Activated T-cell treated with anti-CD3 and anti-CD28 coated beads, Interleukin-2, amount 50 U/mL, for 4 hours (primary cell): Measurements from ENCODE around the gene OR6M1. TPM values are rescaled to one million over a fixed set of nuclear protein-coding genes. Genes with fewer than 3 reads are reported as not detected.

ENCODE experiments used
- ATAC-seq, 2 donors: fragments of 200-7000 bp; cut with Tn5 transposase; one replicate each; pipeline ENCODE4 v1.10.0; 2021
- DNase-seq: peaks from one replicate; pipeline ENCODE4 v3.0.0-alpha.2; 2020
- H3K27me3 Mint-ChIP-seq: one replicate; pipeline ENCODE4 v1.8.0; 2021; ENCODE audit warnings: low read depth, mixed read lengths
- H3K36me3 Mint-ChIP-seq: one replicate; pipeline ENCODE4 v1.8.0; 2022; ENCODE audit warnings: mixed read lengths; ENCODE audit not compliant: insufficient read depth
- H3K4me1 Mint-ChIP-seq: one replicate; pipeline ENCODE4 v1.8.0; 2021; ENCODE audit warnings: low read depth, mixed read lengths
- H3K4me3 Mint-ChIP-seq: one replicate; pipeline ENCODE4 v1.8.0; 2021; ENCODE audit warnings: mild to moderate bottlenecking, moderate library complexity, mixed read lengths
- H3K9me3 Mint-ChIP-seq: one replicate; pipeline ENCODE4 v1.8.0; 2021; ENCODE audit warnings: mixed read lengths
- total RNA-seq, 3 donors: library from RNA; stranded (reverse); gene quantifications; one replicate each; pipeline ENCODE4 v1.2.1, GENCODE V29; 2021

Gene OR6M1
- total RNA-seq, 3 donors from 2014 or later = not detected

DNA sequence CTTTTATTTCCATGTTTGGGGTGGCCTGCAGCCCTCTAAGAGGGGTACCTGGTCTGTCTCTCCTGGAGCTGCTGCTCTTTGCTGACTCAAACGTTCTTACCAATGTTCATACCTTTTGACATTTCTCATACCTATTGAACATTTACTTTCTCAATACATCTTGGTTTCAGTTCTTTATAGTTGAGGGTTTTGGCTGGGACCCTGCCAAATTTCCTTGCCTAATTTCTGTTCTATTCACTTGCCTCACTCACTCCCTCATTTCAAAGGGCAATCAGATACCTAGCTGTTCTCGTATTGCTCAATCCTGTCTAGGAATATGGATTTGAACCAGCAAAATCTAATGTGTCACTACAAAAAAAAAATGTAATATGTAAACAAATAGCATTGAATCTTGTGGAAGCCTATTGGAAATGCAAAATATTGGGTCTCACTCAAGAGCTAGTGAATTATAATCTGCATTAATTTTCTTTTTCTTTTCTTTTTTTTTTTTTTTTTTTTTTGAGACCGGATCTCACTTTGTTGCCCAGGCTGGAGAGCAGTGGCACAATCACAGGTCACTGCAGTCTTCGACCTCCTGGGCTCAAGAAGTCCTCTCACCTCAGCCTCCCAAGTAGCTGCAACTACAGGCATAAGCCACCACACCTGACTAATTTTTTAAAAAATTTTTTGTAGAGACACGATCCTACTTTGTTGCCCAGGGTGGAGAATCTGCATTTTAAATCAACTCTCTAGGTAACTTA lies 7.5 kb downstream of the OR6M1 start:
- Mint-ChIP-seq H3K36me3 (no peaks in the 10 kb centered on the region), H3K4me1 (no peaks in the 10 kb centered on the region), H3K9me3 (no peaks in the 10 kb centered on the region), H3K4me3 (no peak overlapping the region), H3K27me3 (no peaks in the 10 kb centered on the region)
- DNase-seq = no peak
- ATAC-seq = no peak

DNA sequence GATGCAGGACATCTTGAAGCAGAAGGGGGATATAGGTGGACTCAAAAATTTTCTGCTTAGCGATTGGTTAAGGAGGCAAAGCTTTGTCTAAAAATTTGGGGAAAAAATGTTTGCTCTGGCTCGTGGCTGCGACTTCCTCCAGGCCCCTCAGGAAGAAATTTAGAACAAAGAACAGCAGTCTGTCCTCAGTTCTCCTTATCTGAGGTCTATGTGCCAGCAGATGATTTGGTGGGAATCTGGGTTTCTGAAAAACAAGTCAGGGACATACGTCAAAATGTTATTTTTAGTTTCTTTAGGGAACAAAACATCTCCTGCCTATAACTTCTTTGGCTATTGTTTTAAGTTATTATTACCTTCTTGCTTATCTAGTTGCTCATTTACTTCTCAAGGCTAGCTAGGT lies 8.1 kb downstream of the OR6M1 start:
- H3K4me3 Mint-ChIP-seq = no peak overlapping the region
- no peaks in the 10 kb centered on the region for H3K36me3 Mint-ChIP-seq
- H3K9me3 Mint-ChIP-seq = no peaks in the 10 kb centered on the region
- no peaks in the 10 kb centered on the region for H3K4me1 Mint-ChIP-seq
- no peaks in the 10 kb centered on the region for H3K27me3 Mint-ChIP-seq
- no peak for ATAC-seq
- DNase-seq = no peak

DNA sequence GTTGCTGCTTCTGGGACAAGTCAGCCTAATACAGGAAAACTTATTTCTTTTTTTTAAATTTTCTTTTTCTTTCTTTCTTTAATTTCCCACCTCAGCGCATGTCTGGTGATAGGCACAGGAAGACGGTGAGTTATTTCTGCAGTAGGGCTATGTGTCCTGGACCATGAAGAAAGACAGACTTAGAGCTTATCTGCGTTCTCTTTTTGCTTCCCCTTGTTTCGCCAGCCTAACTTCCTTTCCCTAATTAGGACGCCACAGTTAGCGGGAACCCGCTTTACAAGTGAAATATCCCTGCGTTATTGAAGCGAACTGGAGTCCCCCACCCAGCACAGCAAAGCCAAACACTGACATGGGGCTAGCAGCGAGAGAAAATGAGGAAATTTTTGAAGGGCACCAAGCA lies 8.6 kb downstream of the OR6M1 start:
- H3K4me3 Mint-ChIP-seq = no peak overlapping the region
- H3K4me1 Mint-ChIP-seq = no peaks in the 10 kb centered on the region
- no peaks in the 10 kb centered on the region for H3K9me3 Mint-ChIP-seq

DNA sequence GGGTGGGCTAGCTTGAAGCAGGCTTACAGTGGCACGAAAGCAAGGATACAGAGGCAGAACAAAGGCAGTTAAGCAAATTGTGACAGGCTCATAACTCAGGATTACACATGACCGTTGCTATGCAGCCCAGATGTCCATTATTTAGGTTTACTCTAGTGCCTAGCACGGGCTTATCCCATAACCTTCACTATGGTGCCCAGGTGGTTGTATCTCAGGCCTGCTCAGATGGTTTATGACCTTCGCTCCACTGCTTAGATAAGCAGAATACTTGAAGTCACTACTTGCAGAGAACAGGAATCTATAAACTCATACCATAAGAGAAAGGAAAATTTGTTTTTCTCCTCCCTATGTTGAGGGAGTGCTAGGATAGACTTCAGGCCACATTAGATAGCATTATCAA lies 9.0 kb downstream of the OR6M1 start:
- no peak for ATAC-seq
- Mint-ChIP-seq H3K27me3 (no peaks in the 10 kb centered on the region), H3K4me1 (no peaks in the 10 kb centered on the region), H3K4me3 (no peak overlapping the region), H3K36me3 (no peaks in the 10 kb centered on the region), H3K9me3 (no peaks in the 10 kb centered on the region)
- no peak for DNase-seq

More for the DNA sequence above, 8.6 kb downstream of the OR6M1 start:
- no peaks in the 10 kb centered on the region for H3K36me3 Mint-ChIP-seq
- ATAC-seq = no peak
- no peaks in the 10 kb centered on the region for H3K27me3 Mint-ChIP-seq
- DNase-seq = no peak

DNA sequence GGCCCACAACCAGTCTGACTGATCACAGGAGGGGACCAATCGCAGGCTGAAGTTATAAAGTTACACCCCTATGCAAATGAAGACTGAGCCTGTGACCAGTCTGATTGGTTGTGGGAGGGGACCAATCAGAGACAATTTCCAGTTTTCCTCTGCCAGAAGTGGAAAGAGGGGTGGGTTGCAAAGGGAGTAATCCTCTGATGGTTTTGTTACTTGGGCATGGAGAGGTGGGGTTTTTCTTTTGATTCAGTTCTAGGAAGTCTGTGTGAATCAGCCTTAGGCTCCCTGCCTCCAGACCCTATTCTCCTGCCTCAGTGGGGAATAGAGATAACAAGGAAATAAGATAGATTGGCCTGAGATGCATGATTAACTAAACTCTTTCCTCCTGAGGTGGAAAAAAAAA lies 9.9 kb downstream of the OR6M1 start:
- Mint-ChIP-seq H3K4me3 (no peak overlapping the region), H3K36me3 (no peaks in the 10 kb centered on the region), H3K4me1 (no peaks in the 10 kb centered on the region), H3K9me3 (no peaks in the 10 kb centered on the region), H3K27me3 (no peaks in the 10 kb centered on the region)
- DNase-seq (no peak), ATAC-seq (no peak)

DNA sequence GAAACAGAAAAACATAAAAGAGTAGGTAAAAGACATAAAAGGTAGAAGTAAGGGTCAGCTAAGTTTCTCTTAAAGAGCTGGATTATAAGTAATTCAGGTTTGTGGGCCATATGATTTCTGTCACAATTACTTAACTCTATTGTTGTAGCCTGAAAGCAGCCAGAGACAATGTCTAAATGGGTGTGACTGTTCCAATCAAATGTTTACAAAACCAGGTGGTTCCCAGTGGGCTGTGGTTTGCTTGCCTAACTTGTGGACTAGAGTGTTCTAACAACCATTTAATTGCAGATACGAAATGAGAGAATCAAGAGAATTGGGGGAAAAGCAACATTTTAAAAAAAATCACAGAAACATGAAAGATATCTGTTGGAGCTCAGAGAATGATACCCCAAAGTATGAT lies 22.6 kb downstream of the OR6M1 start:
- DNase-seq (no peak), ATAC-seq (no peak)
- H3K9me3 Mint-ChIP-seq = no peaks in the 10 kb centered on the region
- H3K36me3 Mint-ChIP-seq = no peaks in the 10 kb centered on the region
- H3K27me3 Mint-ChIP-seq = peaks cover 19% of the 10 kb centered on the region
- no peak overlapping the region for H3K4me3 Mint-ChIP-seq
- H3K4me1 Mint-ChIP-seq = no peaks in the 10 kb centered on the region

DNA sequence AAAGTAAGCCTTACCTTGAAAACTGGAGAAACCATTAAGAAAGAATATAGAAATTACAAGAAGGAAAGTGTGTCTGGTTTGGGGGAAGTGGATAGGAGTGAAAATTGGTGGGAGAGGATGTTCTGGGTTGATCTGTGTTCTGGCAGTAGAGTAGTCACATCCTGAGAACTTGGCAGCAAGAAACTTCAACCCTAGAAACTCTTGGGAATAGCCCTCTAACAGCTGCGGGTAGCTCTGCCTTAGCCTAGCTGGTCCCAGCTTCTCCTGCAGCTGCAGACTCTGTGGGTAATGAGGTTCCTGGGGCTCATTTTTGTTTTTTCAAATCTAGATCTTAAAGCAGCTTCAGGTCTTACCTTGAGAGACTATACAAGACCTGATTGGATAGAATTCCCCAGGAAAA lies 27.6 kb downstream of the OR6M1 start:
- no peak for DNase-seq
- Mint-ChIP-seq H3K27me3 (peaks cover 13% of the 10 kb centered on the region), H3K9me3 (no peaks in the 10 kb centered on the region), H3K4me1 (no peaks in the 10 kb centered on the region), H3K36me3 (no peaks in the 10 kb centered on the region), H3K4me3 (no peak overlapping the region)
- ATAC-seq = no peak

DNA sequence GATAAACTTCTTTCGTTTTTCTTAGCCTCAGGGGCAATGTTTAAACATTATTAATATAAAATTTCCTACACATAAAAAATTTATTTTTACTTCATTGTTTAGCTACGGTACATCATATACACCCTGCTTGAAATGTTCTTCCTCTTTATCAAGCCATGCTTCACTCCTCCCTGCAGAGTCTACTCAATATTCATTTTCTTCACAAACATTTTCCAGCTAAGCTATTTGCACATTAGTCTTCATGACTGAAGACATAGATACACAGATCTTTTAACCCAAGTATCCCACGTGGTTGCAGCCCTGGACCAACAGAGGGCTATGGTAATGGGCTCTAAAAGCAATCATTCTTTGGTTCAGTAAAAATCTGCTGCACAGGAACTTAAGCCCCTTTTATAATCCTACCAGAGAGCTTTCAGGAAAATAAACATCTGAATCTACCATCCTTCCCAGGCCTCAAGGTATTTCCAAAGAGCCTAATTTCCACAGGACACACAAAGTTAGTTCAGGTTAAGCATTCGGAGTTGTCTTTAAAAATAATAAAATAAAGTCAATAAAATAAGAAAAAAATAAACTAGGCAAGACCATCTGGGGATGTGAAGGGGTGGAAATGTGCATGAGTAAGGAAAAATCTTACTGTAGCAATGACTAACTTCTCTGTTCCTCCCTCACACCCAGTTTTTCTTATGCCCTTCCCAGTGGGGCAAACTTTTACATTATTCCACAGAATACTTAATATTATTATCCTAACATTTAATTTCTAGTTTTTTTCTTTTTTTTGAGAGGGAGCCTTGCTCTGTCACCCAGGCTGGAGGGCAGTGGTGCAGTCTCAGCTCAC lies 30.2 kb downstream of the OR6M1 start:
- Mint-ChIP-seq H3K4me1 (no peaks in the 10 kb centered on the region), H3K27me3 (peaks cover 8% of the 10 kb centered on the region), H3K36me3 (no peaks in the 10 kb centered on the region), H3K9me3 (no peaks in the 10 kb centered on the region), H3K4me3 (no peak overlapping the region)
- ATAC-seq (no peak), DNase-seq (no peak)

DNA sequence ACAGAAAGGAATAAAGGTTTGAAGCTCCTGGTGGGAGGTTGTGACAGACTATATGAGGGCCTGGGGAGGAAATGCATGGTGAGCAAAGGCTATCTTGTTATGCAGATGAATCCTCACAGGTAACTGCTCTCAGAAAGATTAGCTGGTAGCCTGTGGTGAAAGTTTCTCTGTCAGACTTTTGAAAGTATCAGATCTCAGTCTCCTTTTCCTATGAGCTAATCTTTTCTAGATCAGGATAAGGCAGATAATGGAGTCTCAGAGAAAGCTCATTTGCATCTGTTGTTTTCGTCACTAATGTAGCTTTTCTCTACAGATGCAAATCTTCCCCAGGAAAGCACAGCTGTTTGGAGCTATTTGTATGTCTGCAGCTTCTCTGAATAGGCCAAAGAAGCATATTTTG lies 30.9 kb downstream of the OR6M1 start:
- Mint-ChIP-seq H3K4me1 (no peaks in the 10 kb centered on the region), H3K36me3 (no peaks in the 10 kb centered on the region), H3K4me3 (no peak overlapping the region), H3K9me3 (no peaks in the 10 kb centered on the region), H3K27me3 (peaks cover 5% of the 10 kb centered on the region)
- ATAC-seq = no peak
- no peak for DNase-seq

DNA sequence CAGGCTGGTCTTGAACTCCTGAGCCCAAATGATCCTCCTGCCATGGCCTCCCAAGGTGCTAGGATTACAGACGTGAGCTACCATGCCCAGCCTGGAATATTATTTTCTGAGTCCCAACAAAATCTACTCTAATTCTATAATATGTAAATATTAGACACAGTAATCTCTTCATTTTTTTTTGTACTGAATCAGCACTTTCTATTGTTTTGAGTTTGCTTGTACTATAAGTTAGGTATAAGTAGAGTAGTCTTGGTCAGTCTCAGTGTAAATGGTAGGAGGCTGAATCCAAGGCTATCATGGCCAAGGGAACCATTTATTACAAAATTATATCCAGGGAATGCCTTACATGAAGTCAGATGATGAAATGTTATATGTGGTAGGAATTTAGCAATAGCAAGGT lies 32.2 kb downstream of the OR6M1 start:
- no peak for ATAC-seq
- DNase-seq = no peak
- H3K9me3 Mint-ChIP-seq = no peaks in the 10 kb centered on the region

DNA sequence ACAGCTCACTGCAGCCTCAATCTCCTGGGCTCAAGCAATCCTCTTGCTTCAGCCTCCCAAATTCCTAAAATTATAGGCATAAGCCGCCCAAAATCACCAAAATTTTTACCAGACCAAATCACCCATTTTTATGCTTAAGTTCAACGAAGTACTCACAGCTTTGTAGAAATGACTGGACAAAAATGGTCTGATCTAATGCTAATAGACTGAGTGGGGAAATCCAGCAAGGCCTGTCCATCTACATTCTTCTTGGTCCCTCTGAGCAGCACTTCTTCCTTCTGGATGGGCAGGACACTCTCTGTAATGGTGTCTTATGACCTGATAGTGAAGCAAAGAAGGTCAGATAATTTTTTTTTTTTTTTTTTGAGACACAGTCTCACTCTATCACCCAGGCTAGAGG lies 33.1 kb downstream of the OR6M1 start:
- ATAC-seq = no peak
- H3K4me1 Mint-ChIP-seq = no peaks in the 10 kb centered on the region
- H3K27me3 Mint-ChIP-seq = peaks cover under 1% of the 10 kb centered on the region
- no peaks in the 10 kb centered on the region for H3K36me3 Mint-ChIP-seq
- DNase-seq = no peak
- H3K4me3 Mint-ChIP-seq = no peak overlapping the region
- no peaks in the 10 kb centered on the region for H3K9me3 Mint-ChIP-seq

More for the DNA sequence above, 32.2 kb downstream of the OR6M1 start:
- Mint-ChIP-seq H3K4me3 (no peak overlapping the region), H3K36me3 (no peaks in the 10 kb centered on the region), H3K27me3 (peaks cover 1% of the 10 kb centered on the region), H3K4me1 (no peaks in the 10 kb centered on the region)

DNA sequence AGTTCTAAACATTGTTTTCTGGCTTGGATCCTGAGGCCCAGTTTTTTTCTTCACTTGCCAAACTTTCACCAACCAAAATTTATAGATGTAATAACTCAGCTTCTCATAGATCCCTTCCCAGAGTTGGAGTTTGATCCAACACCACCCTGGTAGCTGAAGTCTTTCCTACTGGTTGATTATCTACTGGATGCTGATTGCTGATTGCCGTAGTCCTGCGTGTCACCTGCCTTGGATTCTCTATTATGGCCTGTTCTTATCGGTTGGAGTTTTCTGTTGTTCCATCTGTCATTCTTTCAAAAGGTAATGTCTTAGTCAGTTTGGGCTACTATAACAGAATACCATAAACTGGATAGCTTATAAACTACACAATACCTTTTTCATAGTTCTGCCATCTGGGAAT lies 34.5 kb downstream of the OR6M1 start:
- peaks cover 3% of the 10 kb centered on the region for H3K27me3 Mint-ChIP-seq
- H3K4me3 Mint-ChIP-seq = no peak overlapping the region
- no peaks in the 10 kb centered on the region for H3K9me3 Mint-ChIP-seq
- no peaks in the 10 kb centered on the region for H3K4me1 Mint-ChIP-seq
- ATAC-seq (no peak), DNase-seq (no peak)
- H3K36me3 Mint-ChIP-seq = no peaks in the 10 kb centered on the region

DNA sequence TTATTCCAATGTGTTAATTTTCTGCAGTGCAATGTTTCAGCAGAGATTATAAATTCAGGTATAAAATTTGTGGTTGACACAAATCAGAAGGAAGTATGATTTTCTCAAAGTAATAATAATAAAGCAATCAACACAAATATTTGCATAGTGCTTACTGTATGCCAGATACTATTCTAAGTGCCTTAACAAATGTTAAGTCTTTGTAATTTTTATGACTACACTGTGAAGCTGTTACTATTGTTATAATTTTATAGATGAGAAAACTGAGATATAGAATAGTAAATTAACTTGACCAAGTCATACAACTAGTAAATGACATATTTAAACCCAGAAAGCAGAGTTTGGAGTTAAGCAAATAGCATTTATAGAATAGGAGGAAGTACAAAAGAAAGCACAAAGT lies 35.4 kb downstream of the OR6M1 start:
- DNase-seq (no peak), ATAC-seq (no peak)
- Mint-ChIP-seq H3K9me3 (no peaks in the 10 kb centered on the region), H3K27me3 (peaks cover 3% of the 10 kb centered on the region), H3K4me1 (no peaks in the 10 kb centered on the region), H3K4me3 (no peak overlapping the region), H3K36me3 (no peaks in the 10 kb centered on the region)

DNA sequence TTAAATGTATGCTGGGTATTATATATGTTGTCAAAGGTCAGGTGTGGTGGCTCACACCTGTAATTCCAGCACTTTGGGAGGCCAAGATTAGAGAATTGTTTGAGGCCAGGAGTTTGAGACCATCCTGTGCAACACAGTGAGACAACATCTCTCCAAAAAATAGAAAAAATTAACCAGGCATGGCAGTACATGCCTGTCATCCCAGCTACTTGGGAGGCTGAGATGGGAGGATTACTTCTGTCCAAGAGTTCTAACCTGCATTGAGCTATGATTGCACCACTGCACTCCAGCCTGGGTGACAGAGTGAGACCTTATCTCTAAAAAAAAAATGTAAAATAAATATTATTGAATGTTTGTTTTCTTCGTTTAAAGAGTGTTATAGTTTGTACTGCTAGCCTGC lies 40.5 kb downstream of the OR6M1 start:
- DNase-seq = no peak
- peaks cover 3% of the 10 kb centered on the region for H3K36me3 Mint-ChIP-seq
- H3K4me3 Mint-ChIP-seq = no peak overlapping the region
- no peaks in the 10 kb centered on the region for H3K4me1 Mint-ChIP-seq
- H3K27me3 Mint-ChIP-seq = peaks cover 3% of the 10 kb centered on the region
- ATAC-seq = no peak
- H3K9me3 Mint-ChIP-seq = peaks cover 24% of the 10 kb centered on the region

DNA sequence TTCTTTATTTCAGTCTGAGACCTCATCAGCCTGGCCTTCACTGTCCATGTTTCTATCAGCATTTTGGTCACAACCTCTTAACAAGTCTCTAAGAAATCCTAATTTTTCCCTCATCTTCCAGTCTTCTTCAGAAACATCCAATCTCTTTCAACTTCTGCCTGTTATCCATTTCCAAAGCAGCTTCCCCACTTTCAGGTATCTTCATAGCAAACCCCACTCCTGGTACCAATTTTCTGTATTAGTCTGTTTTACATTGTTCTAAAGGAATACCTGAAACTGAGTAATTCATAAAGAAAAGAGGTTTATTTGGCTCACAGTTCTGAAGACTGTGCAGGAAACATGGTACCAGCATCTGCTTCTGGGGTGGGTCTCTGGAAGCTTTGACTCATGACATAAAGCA lies 43.7 kb downstream of the OR6M1 start:
- DNase-seq (no peak), ATAC-seq (no peak)
- peaks cover 3% of the 10 kb centered on the region for H3K36me3 Mint-ChIP-seq
- peaks cover 6% of the 10 kb centered on the region for H3K27me3 Mint-ChIP-seq
- H3K4me1 Mint-ChIP-seq = no peaks in the 10 kb centered on the region
- H3K4me3 Mint-ChIP-seq = no peak overlapping the region
- peaks cover 24% of the 10 kb centered on the region for H3K9me3 Mint-ChIP-seq
